ENCODE data around the gene POMGNT2. TPM values are rescaled to one million over a fixed set of nuclear protein-coding genes. Genes with fewer than 3 reads are reported as not detected.
"Not testable (repeated sequence)": the region's sequence is repeated elsewhere in the genome, so short reads cannot be mapped to it uniquely, and the experiment has no call there.

POMGNT2 gene
- total RNA-seq, 2 experiments from 2014 or later, result 8.7 to 9.7 TPM

DNA sequence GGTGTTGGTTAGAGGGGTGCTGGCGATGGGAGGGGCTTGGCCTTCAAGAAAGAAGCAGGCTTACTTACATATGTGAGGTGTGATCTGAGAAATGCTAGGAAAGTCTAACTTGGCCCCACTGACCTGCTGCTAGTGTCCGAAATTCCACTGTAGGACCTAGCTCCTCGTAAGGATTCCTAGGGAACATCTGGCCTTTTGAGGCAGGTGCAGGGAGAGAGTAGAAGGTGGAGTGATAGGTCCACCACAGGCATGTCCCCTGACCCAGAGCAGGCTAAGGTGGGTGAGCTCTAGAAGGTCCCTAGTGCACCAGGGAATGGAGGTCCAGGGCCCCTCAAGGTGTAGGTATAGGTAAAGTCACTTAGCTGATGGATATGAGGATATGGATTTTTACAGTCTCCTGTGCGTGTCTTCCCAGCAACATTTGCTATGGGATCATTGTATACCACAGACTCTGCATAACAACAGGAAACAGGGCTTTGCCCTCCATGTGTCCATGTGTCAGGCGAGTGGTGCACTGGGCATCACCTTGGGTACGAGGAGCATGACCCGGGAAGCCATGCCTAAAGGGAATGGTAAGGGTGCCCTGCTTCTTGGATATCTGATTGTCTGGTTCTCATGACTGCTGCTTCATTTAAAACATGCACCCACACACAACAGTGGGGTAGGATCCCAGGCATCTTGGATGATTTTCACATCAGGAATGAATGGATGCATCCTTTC lies 32.6 kb downstream of the POMGNT2 start:
- H3K4me3 Mint-ChIP-seq, result no peak overlapping the region
- no peak for ATAC-seq
- no peak overlapping the region for H3K27ac Mint-ChIP-seq
- no peak for DNase-seq
- no peaks in the 10 kb centered on the region for H3K9me3 Mint-ChIP-seq (ENCODE audit: insufficient read depth)
- H3K36me3 Mint-ChIP-seq (ENCODE audit: low read depth), result peaks cover 6% of the 10 kb centered on the region
- no peaks in the 10 kb centered on the region for H3K4me1 Mint-ChIP-seq (ENCODE audit: low read depth)
- ChIA-PET CTCF (interaction anchor here (0.5 to 3.1 kb wide), 2 partner anchors 111 to 1336 kb away, joined by 4 to 24 read pairs; no protein-coding TSS in a partner anchor), POLR2A (no interaction called here)
- no peaks in the 10 kb centered on the region for H3K27me3 Mint-ChIP-seq (ENCODE audit: low read depth)

DNA sequence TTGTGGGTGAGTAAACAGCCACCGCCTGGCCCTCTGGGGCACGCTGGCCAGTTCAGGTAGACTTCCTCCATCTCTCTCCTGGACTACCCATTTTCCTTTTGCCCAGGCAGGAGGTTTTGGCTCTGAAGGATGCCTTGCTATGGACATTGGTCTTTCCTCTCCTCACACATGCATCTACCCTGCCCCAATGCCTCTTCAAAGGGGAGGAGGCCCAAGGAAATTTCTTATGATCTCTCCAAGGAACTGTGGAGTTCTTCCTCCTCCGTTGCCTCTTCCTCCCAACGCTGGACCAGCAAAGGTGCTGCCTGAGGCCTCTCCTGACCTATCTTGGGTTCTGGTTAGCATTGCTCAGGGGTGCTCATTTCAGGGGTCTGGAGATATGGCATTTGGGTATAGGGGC lies 33.5 kb downstream of the POMGNT2 start:
- DNase-seq (no peak), ATAC-seq (no peak)
- CTCF ChIA-PET, result interaction anchor here (0.5 to 3.1 kb wide), 3 partner anchors 90 to 1337 kb away, joined by 3 to 24 read pairs (median 4); no protein-coding TSS in a partner anchor
- Mint-ChIP-seq H3K4me1 (ENCODE audit: low read depth) (no peaks in the 10 kb centered on the region), H3K4me3 (no peak overlapping the region), H3K9me3 (ENCODE audit: insufficient read depth) (no peaks in the 10 kb centered on the region), H3K27me3 (ENCODE audit: low read depth) (no peaks in the 10 kb centered on the region), H3K36me3 (ENCODE audit: low read depth) (no peaks in the 10 kb centered on the region), H3K27ac (no peak overlapping the region)
- POLR2A ChIA-PET, result no interaction called here

GRCh38 chr3:43071313-43071893 lies 34.5 kb downstream of the POMGNT2 start:
- Mint-ChIP-seq H3K4me1 (ENCODE audit: low read depth) (no peaks in the 10 kb centered on the region), H3K27ac (no peak overlapping the region), H3K9me3 (ENCODE audit: insufficient read depth) (no peaks in the 10 kb centered on the region), H3K4me3 (no peak overlapping the region), H3K27me3 (ENCODE audit: low read depth) (no peaks in the 10 kb centered on the region), H3K36me3 (ENCODE audit: low read depth) (no peaks in the 10 kb centered on the region)
- ATAC-seq, result no peak
- ChIA-PET POLR2A (no interaction called here), CTCF (interaction anchor here (0.7 to 3.1 kb wide), 7 partner anchors 14 to 109 kb away, joined by 3 to 24 read pairs (median 3); no protein-coding TSS in a partner anchor)
- peak; percentile 33 for DNase-seq

DNA sequence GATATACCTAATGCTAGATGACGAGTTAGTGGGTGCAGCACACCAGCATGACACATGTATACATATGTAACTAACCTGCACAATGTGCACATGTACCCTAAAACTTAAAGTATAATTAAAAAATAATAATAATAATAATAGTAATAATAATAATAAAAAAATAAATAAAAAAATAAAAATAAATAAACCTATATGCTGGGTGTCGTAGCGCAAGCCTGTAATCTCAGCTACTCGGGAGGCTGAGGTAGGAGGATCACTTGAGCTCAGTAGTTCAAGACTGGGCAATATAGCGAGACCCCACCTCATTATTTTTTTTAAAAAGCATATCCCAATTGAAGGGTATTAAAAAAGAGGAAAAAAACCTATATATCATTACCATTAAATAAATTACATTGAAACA lies 35.2 kb downstream of the POMGNT2 start:
- H3K27ac Mint-ChIP-seq; POLR2A ChIA-PET; H3K4me3 Mint-ChIP-seq; H3K9me3 Mint-ChIP-seq (ENCODE audit: insufficient read depth); DNase-seq; H3K36me3 Mint-ChIP-seq (ENCODE audit: low read depth); H3K27me3 Mint-ChIP-seq (ENCODE audit: low read depth); ATAC-seq; H3K4me1 Mint-ChIP-seq (ENCODE audit: low read depth): not testable (repeated sequence)
- CTCF ChIA-PET, result interaction anchor here (1.0 to 3.1 kb wide), 3 partner anchors 15 to 109 kb away, joined by 3 to 24 read pairs (median 3); no protein-coding TSS in a partner anchor

GRCh38 chr3:43063114-43063513 lies 42.8 kb downstream of the POMGNT2 start:
- no peaks in the 10 kb centered on the region for H3K27me3 Mint-ChIP-seq (ENCODE audit: low read depth)

DNA sequence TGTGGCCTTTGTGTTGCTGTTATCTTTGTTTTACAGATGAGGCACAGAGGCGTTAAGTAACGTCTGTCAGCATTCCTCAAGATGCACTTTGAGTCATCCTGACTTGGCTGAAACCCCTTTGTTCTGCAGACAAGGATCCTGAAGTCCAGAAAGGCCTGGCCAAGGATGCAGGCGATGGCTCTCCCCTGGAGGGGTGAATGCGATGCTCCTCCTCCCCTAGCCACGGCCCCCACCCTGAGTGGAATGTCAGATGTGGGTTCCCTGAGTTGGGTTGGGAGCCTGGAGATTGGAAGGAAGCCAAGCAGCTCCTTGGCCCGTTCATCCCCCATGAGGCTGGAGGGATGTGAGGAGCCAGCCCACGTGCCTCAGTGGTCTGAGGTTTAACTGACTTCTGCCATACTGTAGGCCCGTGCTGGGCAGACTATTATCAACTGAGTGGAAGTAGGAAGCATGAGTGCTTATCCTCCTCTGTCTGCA lies 43.3 kb downstream of the POMGNT2 start:
- Mint-ChIP-seq H3K27ac (no peak overlapping the region), H3K36me3 (ENCODE audit: low read depth) (no peaks in the 10 kb centered on the region), H3K4me3 (no peak overlapping the region), H3K27me3 (ENCODE audit: low read depth) (no peaks in the 10 kb centered on the region), H3K9me3 (ENCODE audit: insufficient read depth) (peaks cover 4% of the 10 kb centered on the region), H3K4me1 (ENCODE audit: low read depth) (peaks cover 8% of the 10 kb centered on the region)
- POLR2A ChIA-PET, result no interaction called here
- CTCF ChIA-PET, result no interaction called here
- peak; percentile 11 for DNase-seq
- ATAC-seq, result no peak

More at GRCh38 chr3:43063114-43063513, 42.8 kb downstream of the POMGNT2 start:
- peaks cover 4% of the 10 kb centered on the region for H3K9me3 Mint-ChIP-seq (ENCODE audit: insufficient read depth)
- CTCF ChIA-PET, result no interaction called here
- no peak for ATAC-seq
- H3K4me1 Mint-ChIP-seq (ENCODE audit: low read depth), result peaks cover 8% of the 10 kb centered on the region
- POLR2A ChIA-PET, result no interaction called here
- no peak for DNase-seq
- H3K36me3 Mint-ChIP-seq (ENCODE audit: low read depth), result no peaks in the 10 kb centered on the region
- no peak overlapping the region for H3K27ac Mint-ChIP-seq
- H3K4me3 Mint-ChIP-seq, result no peak overlapping the region

DNA sequence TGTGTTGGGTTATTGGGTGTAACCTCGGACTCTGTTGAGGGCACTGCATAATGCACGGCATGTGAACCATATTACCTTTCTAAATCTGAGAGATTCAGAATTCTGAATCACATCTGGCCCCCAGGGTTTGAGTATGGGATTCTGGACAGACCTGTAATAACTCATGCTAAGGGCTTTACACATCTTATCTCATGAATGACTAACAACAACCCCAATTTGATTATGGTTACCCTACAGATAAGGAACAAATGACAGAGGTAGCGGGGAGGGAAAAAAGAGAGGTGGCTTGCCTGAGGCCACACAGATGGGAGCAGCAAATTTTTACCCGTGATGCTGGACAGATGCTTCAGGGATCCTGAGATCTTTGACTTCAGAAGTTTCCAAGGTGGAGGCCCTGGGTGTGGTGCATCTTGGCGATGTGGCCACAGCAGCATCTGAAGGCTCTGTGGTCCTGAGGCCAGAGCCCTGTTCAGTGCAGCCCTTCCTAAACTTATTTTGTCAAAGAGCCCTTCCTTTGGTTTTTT lies 43.8 kb downstream of the POMGNT2 start:
- H3K27ac Mint-ChIP-seq, result no peak overlapping the region
- no peak overlapping the region for H3K4me3 Mint-ChIP-seq
- no peaks in the 10 kb centered on the region for H3K36me3 Mint-ChIP-seq (ENCODE audit: low read depth)
- no peaks in the 10 kb centered on the region for H3K27me3 Mint-ChIP-seq (ENCODE audit: low read depth)
- ATAC-seq (no peak), DNase-seq (peak; percentile 16)
- POLR2A ChIA-PET, result no interaction called here
- peaks cover 8% of the 10 kb centered on the region for H3K4me1 Mint-ChIP-seq (ENCODE audit: low read depth)
- peaks cover 4% of the 10 kb centered on the region for H3K9me3 Mint-ChIP-seq (ENCODE audit: insufficient read depth)
- CTCF ChIA-PET, result no interaction called here

- ATAC-seq, result no peak
- H3K4me3 Mint-ChIP-seq, result no peak overlapping the region
- no peaks in the 10 kb centered on the region for H3K27me3 Mint-ChIP-seq (ENCODE audit: low read depth)
- no peaks in the 10 kb centered on the region for H3K36me3 Mint-ChIP-seq (ENCODE audit: low read depth)
- peak; percentile 12 for DNase-seq
- no peak overlapping the region for H3K27ac Mint-ChIP-seq
- H3K9me3 Mint-ChIP-seq (ENCODE audit: insufficient read depth), result peaks cover 4% of the 10 kb centered on the region
- H3K4me1 Mint-ChIP-seq (ENCODE audit: low read depth), result peaks cover 8% of the 10 kb centered on the region
- CTCF ChIA-PET, result no interaction called here
- POLR2A ChIA-PET, result no interaction called here
These were observed 44.6 kb downstream of the POMGNT2 start for GRCh38 chr3:43061101-43061895.

- H3K27me3 Mint-ChIP-seq (ENCODE audit: low read depth), result no peaks in the 10 kb centered on the region
- H3K9me3 Mint-ChIP-seq (ENCODE audit: insufficient read depth), result peaks cover 2% of the 10 kb centered on the region
- H3K27ac Mint-ChIP-seq, result no peak overlapping the region
- H3K4me1 Mint-ChIP-seq (ENCODE audit: low read depth), result peaks cover 8% of the 10 kb centered on the region
- ATAC-seq (no peak), DNase-seq (no peak)
- H3K36me3 Mint-ChIP-seq (ENCODE audit: low read depth), result no peaks in the 10 kb centered on the region
- POLR2A ChIA-PET, result no interaction called here
- H3K4me3 Mint-ChIP-seq, result no peak overlapping the region
- CTCF ChIA-PET, result no interaction called here
These were observed 46.4 kb downstream of the POMGNT2 start for GRCh38 chr3:43059456-43059855.

- H3K4me3 Mint-ChIP-seq, result no peak overlapping the region
- H3K27ac Mint-ChIP-seq, result no peak overlapping the region
- peaks cover 8% of the 10 kb centered on the region for H3K4me1 Mint-ChIP-seq (ENCODE audit: low read depth)
- CTCF ChIA-PET, result no interaction called here
- H3K27me3 Mint-ChIP-seq (ENCODE audit: low read depth), result peaks cover 2% of the 10 kb centered on the region
- ATAC-seq (no peak), DNase-seq (peak; percentile 5)
- POLR2A ChIA-PET, result interaction anchor here (0.5 to 1.5 kb wide), 2 partner anchors 22 to 386 kb away, joined by 3 to 4 read pairs; no protein-coding TSS in a partner anchor
- no peaks in the 10 kb centered on the region for H3K36me3 Mint-ChIP-seq (ENCODE audit: low read depth)
- H3K9me3 Mint-ChIP-seq (ENCODE audit: insufficient read depth), result peaks cover 1% of the 10 kb centered on the region
These were observed 49.8 kb downstream of the POMGNT2 start for GRCh38 chr3:43055806-43056770.

DNA sequence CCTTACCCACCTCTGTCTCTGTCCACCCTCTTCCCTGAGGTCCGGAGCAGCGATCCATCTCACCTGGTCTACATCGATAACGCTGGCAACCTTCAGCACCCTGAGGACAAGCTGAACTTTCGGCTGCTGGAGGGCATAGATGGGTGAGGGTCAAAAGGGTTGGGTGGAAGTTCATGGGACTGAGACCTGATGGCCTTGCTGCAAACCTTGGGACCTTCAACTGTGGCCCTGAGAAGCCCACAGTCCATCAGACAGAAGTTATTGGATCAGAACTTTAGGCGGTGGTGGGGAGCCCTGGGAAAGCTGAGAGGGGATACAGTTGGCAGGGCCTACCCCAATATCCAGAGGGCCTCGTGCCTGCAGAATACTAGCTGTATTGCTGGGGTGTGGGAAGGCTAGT lies 50.5 kb downstream of the POMGNT2 start:
- H3K27ac Mint-ChIP-seq, result no peak overlapping the region
- no peaks in the 10 kb centered on the region for H3K36me3 Mint-ChIP-seq (ENCODE audit: low read depth)
- peaks cover 2% of the 10 kb centered on the region for H3K4me1 Mint-ChIP-seq (ENCODE audit: low read depth)
- no peak for ATAC-seq
- peaks cover 2% of the 10 kb centered on the region for H3K27me3 Mint-ChIP-seq (ENCODE audit: low read depth)
- ChIA-PET POLR2A (interaction anchor here (0.5 to 1.5 kb wide), 2 partner anchors 21 to 386 kb away, joined by 3 to 4 read pairs; no protein-coding TSS in a partner anchor), CTCF (no interaction called here)
- no peak overlapping the region for H3K4me3 Mint-ChIP-seq
- DNase-seq, result peak; percentile 6
- peaks cover 8% of the 10 kb centered on the region for H3K9me3 Mint-ChIP-seq (ENCODE audit: insufficient read depth)

Measured in activated CD8-positive, alpha-beta T cell treated with anti-CD3 and anti-CD28 coated beads, Interleukin-2, amount 10 ng/mL, durations not matched to agents 7 days and 5 days (primary cell).